Fibroblast of pulmonary artery (primary cell): ENCODE measurements around the gene RGS14.
A peak's percentile ranks its signal among the peaks of the same experiment; 100 is the strongest.

ENCODE experiments used
- DNase-seq: peaks from one replicate; pipeline ENCODE4 v3.0.0-alpha.2; 2010; ENCODE audit warnings: low read depth
- H3K4me3 ChIP-seq: replicated peaks from 2 replicates; pipeline ENCODE4 v1.5.1; 2011; ENCODE audit warnings: low read depth, mild to moderate bottlenecking, control low read depth, low read length, moderate library complexity
- CTCF ChIP-seq: IDR thresholded peaks from 2 replicates; pipeline ENCODE4 v1.5.1; 2011; ENCODE audit warnings: mild to moderate bottlenecking, control low read depth, low read length, inconsistent platforms; ENCODE audit errors: missing control alignments

RGS14 gene

GRCh38 chr5:177343777-177344176 is 13.9 kb upstream of the RGS14 start:
- no peak for DNase-seq
- TF ChIP-seq CTCF = no peak
- no peak overlapping the region for H3K4me3 ChIP-seq

- H3K4me3 ChIP-seq = no peak overlapping the region
- no peak for TF ChIP-seq CTCF
- no peak for DNase-seq
These were observed 12.8 kb upstream of the RGS14 start for GRCh38 chr5:177344891-177345290.

GRCh38 chr5:177346820-177347219 is 10.9 kb upstream of the RGS14 start:
- DNase-seq = no peak
- no peak for TF ChIP-seq CTCF
- H3K4me3 ChIP-seq = no peak overlapping the region

- no peak for TF ChIP-seq CTCF
- no peak for DNase-seq
- H3K4me3 ChIP-seq = no peak overlapping the region
These were observed 10.0 kb upstream of the RGS14 start for GRCh38 chr5:177347699-177348098.

GRCh38 chr5:177349362-177349647 is 8.4 kb upstream of the RGS14 start:
- no peak overlapping the region for H3K4me3 ChIP-seq
- no peak for DNase-seq
- no peak for TF ChIP-seq CTCF

- peak overlapping the region; percentile 11 for H3K4me3 ChIP-seq
- TF ChIP-seq CTCF = no peak
- no peak for DNase-seq
These were observed 8.0 kb upstream of the RGS14 start for GRCh38 chr5:177349762-177350161.

GRCh38 chr5:177350776-177351391 is 6.8 kb upstream of the RGS14 start:
- DNase-seq = no peak
- no peak for TF ChIP-seq CTCF
- peak overlapping the region; percentile 100 for H3K4me3 ChIP-seq
